ENCODE data around the gene BCL7C.
A peak's percentile ranks its signal among the peaks of the same experiment; 100 is the strongest.
"Not testable (repeated sequence)": the region's sequence is repeated elsewhere in the genome, so short reads cannot be mapped to it uniquely, and the experiment has no call there.

The BCL7C gene

GRCh38 chr16:30895627-30896260 lies 1.9 kb upstream of the BCL7C start:
- DNase-seq (ENCODE audit: low read depth in 2 of 2): no peak

DNA sequence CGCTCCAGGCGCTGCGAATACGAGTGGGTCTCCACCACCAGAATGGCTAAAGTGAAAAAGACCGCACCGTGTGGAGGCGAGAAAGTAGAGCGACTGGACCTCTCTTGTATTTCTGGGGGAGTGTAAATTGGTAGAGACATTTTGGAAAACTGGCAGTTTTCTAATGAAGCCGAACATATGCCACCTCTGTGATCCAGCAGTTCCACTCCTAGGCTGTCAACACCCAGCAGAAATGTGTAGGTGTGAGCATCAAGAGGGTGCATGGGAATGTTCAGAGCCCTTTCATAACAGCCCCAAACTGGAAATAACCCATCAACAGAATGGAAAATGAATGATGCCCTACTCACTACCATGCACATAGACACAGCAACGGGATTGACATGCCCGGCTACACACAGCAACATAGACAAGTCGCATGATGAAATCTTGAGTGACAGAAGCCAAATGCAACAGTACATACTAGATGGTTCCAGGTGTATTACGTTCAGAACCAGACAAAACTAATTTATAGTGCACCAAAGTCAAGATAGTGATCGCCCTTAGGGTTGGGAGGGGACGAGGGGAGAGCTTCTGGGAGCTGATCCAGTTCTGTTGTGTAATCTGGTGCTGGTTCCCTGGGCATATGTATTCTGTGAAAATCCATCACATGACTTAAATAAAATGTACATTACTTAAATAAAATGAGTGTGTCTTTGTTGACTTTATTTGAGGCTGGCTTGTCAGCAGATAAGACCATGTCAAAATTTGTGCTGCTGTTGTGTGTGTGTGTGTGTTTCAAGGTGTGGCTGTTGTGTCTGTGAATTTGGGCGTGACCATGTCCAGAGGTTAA lies 877 bp upstream of the BCL7C start:
- no peak for DNase-seq (ENCODE audit: low read depth in 2 of 2)

DNA sequence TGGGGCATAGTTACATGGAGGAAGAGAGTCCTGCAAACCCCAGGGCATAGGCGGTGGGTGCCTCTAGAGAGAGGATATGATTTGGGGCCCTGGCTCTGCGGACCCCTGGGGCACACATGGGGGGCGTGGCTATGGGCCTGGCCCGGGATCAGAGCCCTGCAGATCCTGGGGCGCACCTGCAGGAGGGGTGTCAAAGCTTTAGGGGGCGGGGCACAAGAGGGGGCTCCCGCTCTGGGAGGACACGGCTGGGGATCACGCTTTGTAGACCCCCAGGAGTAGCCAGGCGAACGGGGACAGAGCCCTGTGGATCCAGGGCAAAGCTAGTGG lies 497 bp downstream of the BCL7C start:
- no peak for DNase-seq (ENCODE audit: low read depth in 2 of 2)

DNA sequence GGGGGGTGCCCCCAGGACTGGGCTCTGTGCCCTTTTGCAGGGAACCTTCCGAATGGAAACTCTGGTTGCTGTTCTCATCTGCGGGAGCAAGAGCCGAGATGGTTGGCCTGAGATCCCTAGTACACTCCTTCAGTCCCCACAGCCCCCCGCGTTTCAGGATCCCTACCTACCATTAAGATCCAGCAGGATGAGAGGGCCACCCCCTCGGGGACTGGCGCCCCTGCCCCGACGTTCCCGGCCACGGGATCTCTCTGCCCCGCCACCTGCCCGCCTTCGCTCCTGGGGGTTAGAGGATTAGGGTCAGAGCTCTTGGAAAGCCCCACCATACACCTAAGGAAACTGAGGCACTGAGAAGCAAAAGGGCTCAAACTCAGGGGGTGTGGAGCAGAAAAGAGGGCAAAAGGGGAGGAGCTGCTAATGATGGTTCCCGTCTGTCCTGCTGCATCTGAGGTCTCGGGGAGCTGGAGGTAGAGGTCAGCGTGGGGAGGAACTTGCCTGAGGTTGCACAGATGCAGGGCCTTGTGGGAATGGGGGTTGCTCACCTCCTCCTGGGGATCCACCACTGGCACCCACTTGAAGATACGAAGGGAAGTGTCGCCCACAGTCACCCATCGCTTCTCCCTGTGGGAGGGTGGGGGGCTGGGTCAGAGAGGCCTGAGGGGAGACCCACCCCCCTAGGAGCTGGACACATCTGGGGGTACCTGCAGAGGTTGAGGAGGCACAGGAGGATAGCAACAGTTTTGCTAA lies 1.0 kb downstream of the BCL7C start:
- DNase-seq (ENCODE audit: low read depth in 2 of 2): no peak

GRCh38 chr16:30891043-30891823 lies 2.6 kb downstream of the BCL7C start:
- DNase-seq (ENCODE audit: low read depth in 2 of 2): not testable (repeated sequence)

DNA sequence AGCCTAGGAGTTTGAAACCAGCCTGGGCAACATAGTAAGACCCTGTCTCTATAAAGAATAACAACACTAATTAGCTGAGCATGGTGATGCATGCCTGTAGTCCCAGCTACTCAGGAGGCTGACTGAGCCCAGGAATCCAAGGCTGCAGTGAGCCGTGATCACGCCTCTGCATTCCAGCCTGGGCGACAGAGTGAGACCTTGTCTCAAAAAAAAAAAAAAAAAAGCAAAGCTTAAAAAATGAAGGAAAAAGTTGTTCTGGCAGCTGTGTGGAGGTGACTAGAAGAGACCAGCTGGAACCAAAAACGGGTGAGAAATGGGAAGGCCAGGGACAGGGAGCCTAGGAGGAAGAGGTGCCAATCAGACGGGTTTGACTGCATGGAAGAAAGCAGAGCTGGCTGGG lies 4.2 kb downstream of the BCL7C start:
- no peak for DNase-seq (ENCODE audit: low read depth in 2 of 2)

DNA sequence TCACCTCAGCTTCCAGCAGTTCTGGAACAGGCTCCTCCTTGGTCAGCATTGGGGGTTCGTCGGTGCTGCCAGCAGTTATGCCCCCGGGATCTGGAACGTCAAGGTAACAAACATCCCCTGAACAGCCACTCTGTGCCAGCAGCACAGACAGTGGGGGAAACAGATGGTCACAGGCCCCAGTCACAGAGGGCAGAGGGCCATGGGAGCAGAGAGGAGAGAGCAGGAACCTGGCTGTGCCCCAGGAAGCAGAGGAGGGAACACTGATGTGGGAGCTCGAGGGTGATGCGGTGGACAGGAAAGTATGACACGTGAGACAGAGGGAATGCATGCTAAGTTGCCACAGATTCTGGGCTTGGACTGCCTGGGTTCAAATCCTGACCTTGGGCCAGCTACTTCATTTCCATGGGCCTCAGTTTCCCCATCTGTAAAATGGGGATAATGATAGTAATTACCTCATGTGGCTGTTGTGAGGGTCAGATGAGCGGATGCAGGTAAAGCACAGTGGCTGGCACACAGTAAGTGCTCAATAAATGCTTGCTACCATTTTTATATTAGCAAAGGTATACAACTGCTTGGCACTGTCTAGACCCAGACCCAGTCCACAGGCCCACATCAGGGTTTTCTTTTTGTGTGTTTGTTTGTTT lies 4.9 kb downstream of the BCL7C start:
- DNase-seq (ENCODE audit: low read depth in 2 of 2): no peak

DNA sequence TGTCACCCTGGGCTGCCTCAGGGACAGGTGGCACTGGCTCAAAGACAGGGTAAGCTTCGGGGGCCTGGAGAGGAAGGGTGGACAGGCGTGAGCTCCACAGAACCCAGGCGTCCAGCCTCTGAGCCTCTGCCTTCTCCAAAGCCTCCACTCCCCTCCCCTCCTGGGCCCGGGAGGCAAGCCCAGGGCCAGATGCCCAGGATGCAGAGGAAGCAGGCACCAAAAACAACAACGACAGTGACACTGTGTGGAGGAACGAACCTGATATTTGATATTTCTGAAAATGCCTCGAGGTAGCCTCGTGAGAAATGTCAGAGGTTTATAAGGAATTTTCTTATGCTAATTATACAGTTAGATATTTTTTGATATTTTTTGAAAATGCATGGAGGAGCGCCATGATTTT lies 6.0 kb downstream of the BCL7C start:
- DNase-seq (ENCODE audit: low read depth in 2 of 2): no peak

GRCh38 chr16:30886145-30886544 lies 7.7 kb downstream of the BCL7C start:
- DNase-seq (ENCODE audit: low read depth in 2 of 2): no peak

- DNase-seq (ENCODE audit: low read depth in 2 of 2): no peak
Observed at GRCh38 chr16:30885196-30885595, 8.7 kb downstream of the BCL7C start.

DNA sequence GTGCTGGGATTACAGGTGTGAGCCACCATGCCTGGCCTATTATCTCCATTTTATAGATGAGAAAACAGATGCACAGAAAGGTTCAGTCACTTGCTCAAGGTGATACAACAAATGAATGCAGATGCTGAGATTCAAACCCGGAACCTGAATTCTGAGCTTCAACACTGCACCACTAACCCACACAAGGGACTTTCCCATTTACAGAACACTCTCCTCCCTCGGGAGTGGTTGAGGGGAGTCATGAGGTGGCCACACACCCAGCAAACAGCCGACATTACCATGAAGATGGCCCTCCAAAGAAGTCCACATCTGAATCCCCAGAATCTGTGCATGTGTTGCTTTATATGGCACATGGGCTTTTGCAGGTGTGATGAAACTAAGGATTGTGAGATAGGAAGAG lies 9.1 kb downstream of the BCL7C start:
- DNase-seq (ENCODE audit: low read depth in 2 of 2): no peak

GRCh38 chr16:30882429-30883310 lies 11.2 kb downstream of the BCL7C start:
- DNase-seq (ENCODE audit: low read depth in 2 of 2): no peak

GRCh38 chr16:30876867-30877266 lies 17.0 kb downstream of the BCL7C start:
- no peak for DNase-seq (ENCODE audit: low read depth in 2 of 2)

GRCh38 chr16:30875871-30876801 lies 17.7 kb downstream of the BCL7C start:
- no peak for DNase-seq (ENCODE audit: low read depth in 2 of 2)

- DNase-seq (ENCODE audit: low read depth in 2 of 2): peak; percentile 83 to 84
Observed at GRCh38 chr16:30874821-30875717, 18.8 kb downstream of the BCL7C start.

DNA sequence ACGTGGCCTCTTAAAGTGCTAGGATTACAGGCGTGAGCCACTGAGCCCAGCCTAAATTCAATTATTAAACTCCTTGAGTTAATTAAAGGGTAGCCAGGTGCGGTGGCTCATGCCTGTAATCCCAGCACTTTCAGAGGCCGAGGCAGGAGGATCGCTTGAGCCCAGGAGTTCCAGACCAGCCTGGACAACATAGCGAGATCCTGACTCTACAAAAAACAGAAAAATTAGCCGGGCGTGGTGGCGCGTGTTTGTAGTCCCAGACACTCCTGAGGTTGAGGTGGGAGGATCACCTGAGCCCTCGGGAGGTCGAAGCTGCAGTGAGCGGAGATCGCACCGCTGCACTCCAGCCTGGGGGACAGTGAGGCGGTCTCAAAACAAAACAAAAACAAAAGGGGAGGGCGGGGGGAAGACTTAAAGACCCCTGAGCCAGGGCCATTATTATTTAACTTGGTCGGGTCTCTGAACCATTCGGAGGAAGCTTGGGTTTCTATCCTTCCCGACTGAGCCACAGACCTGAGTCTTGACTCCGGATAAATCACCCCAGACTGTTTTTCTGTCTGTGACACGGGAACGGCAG lies 19.5 kb downstream of the BCL7C start:
- no peak for DNase-seq (ENCODE audit: low read depth in 2 of 2)

DNA sequence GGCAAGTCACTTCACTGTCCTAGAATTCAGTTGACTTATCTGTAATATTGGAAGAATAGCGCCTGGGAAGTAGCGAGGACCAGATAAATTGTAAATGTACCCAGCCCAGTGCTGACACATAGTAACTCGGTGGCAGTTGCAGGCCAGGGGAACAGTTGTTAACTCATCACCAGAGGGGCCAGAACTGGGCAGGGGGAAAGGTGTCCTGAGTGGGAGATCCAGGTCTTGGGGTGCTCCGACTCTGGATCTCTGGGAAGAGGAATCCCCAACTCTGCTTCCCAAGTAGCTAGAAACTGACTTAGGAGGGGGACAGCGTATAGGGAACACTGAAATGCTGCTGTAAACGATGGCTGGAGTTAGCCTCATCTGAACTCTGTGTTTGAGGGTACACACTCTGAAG lies 23.0 kb downstream of the BCL7C start:
- no peak for DNase-seq (ENCODE audit: low read depth in 2 of 2)

DNA sequence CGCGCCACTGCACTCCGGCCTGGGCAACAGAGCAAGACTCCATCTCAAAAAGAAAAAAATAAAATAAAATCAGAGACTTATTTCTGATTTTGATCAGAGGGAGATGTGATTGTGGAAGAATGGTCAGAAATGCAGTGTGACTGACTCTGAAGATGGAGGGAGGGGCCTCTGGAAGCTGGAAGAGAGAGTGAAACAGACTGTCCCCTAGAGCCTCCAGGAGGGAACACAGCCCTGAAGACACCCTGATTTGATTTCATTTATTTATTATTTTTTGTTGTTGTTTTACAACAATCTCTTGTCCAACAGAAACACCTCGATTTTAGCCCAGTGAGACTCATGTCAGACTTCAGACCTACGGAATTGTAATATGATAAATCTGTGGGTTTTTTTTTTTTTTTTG lies 26.1 kb downstream of the BCL7C start:
- no peak for DNase-seq (ENCODE audit: low read depth in 2 of 2)

Measured in activated CD4-positive, alpha-beta T cell treated with anti-CD3 and anti-CD28 coated beads for 24 hours (primary cell).